ENCODE results near the gene SPATA32. TPM values are rescaled to one million over a fixed set of nuclear protein-coding genes. Genes with fewer than 3 reads are reported as not detected.
A peak's percentile ranks its signal among the peaks of the same experiment; 100 is the strongest.
"Not testable (repeated sequence)": the region's sequence is repeated elsewhere in the genome, so short reads cannot be mapped to it uniquely, and the experiment has no call there.

SPATA32 gene
- total RNA-seq, 1 donor from 2014 or later = not detected

- peak; percentile 39 for DNase-seq
These were observed 9.0 kb upstream of the SPATA32 start for GRCh38 chr17:45270828-45271418.

GRCh38 chr17:45269912-45270311 is 8.0 kb upstream of the SPATA32 start:
- no peak for DNase-seq

GRCh38 chr17:45267436-45268055 is 5.7 kb upstream of the SPATA32 start:
- no peak for DNase-seq

GRCh38 chr17:45266372-45266926 is 4.6 kb upstream of the SPATA32 start:
- no peak for DNase-seq

- DNase-seq = peak; percentile 28
These were observed 3.9 kb upstream of the SPATA32 start for GRCh38 chr17:45265821-45266220.

- DNase-seq = no peak
These were observed 3.1 kb upstream of the SPATA32 start for GRCh38 chr17:45264988-45265387.

GRCh38 chr17:45264430-45264829 is 2.5 kb upstream of the SPATA32 start:
- no peak for DNase-seq

- DNase-seq = no peak
These were observed 1.6 kb upstream of the SPATA32 start for GRCh38 chr17:45263477-45263860.

GRCh38 chr17:45262516-45263476 is 902 bp upstream of the SPATA32 start:
- DNase-seq = no peak

- no peak for DNase-seq
These were observed 1.6 kb downstream of the SPATA32 start for GRCh38 chr17:45260204-45260783.

GRCh38 chr17:45258981-45259380 is 2.9 kb downstream of the SPATA32 start:
- DNase-seq = no peak

- no peak for DNase-seq
These were observed 4.8 kb downstream of the SPATA32 start for GRCh38 chr17:45257115-45257514.

- DNase-seq = no peak
These were observed 5.6 kb downstream of the SPATA32 start for GRCh38 chr17:45256114-45256966.

GRCh38 chr17:45255358-45255757 is 6.5 kb downstream of the SPATA32 start:
- DNase-seq = no peak

GRCh38 chr17:45253879-45254278 is 8.0 kb downstream of the SPATA32 start:
- no peak for DNase-seq

GRCh38 chr17:45253237-45253636 is 8.7 kb downstream of the SPATA32 start:
- DNase-seq = not testable (repeated sequence)

GRCh38 chr17:45251931-45252330 is 10.0 kb downstream of the SPATA32 start:
- peak; percentile 23 for DNase-seq

GRCh38 chr17:45248132-45248957 is 13.5 kb downstream of the SPATA32 start:
- DNase-seq = no peak

- peak; percentile 37 for DNase-seq
These were observed 14.3 kb downstream of the SPATA32 start for GRCh38 chr17:45247429-45248131.

- DNase-seq = peak; percentile 29
These were observed 14.9 kb downstream of the SPATA32 start for GRCh38 chr17:45246861-45247428.

Data from dermis blood vessel endothelial cell (primary cell).